HG03521 (cell line): ENCODE data around the gene ZNF618.
"Not testable (repeated sequence)": the region's sequence is repeated elsewhere in the genome, so short reads cannot be mapped to it uniquely, and the experiment has no call there.

Source experiments
- ATAC-seq: cut with Tn5 transposase; IDR thresholded peaks from one replicate; pipeline ENCODE4 v1.9.1; 2021; ENCODE audit warnings: mild to moderate bottlenecking, moderate library complexity; ENCODE audit not compliant: unreplicated experiment

ZNF618 gene

DNA sequence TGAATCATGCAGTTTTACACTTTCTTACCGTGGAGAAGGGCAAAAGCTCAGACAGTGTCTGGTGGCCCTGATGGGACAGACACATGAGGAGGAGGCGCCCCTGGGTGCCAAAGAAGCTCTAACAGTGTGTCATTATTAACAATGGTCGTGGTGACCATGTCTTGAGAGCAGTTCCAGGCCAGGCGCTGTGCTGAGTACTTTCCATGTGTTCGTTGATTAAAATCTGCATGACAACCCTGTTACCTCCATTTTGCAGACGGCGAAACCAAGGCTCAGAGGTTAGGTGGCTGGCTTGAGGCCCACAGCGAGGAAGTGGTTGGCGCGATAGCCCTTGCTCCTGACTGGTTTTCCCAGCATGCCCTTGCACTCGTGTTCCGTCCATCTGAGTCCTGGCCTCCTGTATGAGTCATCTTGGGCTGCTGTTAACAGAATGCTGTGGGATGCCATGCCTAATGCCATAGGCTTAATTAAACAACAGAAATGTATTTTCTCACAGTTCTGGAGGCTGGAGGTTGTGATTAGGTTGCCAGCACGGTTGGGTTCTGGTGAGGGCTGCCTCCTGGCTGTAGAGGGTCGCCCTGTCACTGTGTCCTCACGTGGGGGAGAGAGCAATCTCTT is 110.0 kb downstream of the ZNF618 start:
- ATAC-seq = no peak

DNA sequence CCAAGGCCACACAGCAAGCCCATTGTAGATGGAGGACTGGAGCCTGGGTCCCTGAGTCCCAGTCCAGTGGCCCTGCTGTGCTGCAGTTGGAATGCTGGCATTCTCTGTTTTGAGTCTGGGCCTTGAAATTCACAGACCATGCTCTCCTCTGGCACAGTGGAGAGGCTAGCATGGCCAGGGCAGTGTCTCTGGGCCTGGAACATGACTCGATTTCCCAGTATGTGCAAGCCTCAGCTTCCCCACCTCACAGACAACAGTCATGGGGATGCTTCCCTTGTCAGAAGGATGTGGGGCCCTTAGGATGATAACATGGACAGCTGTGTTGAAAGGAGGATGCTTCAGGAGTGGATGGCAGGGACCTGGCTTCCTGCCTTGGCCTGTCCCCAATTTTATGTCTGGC is 110.8 kb downstream of the ZNF618 start:
- no peak for ATAC-seq

DNA sequence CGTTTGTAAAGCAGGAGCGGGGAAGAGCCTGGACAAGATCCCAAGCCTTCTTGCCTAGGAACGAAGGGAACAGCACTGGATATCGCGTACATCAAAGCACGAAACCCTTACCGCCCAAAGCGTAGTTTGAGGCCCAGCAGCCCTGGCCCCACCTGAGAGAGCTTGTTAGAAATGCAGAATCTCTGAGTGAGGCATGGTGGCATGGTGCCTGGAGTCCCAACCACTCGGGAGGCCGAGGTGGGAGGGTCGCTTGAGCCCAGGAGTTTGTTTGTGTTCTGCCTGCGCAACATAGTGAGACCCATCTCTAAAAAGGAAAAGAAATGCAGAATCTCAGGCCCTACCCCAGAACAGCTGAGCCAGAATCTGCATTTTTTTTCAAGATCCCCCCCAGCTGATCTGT is 111.4 kb downstream of the ZNF618 start:
- no peak for ATAC-seq

- ATAC-seq = no peak
Measured at GRCh38 chr9:113988385-113989016, 112.4 kb downstream of the ZNF618 start.

GRCh38 chr9:113989017-113989713 is 113.1 kb downstream of the ZNF618 start:
- no peak for ATAC-seq

DNA sequence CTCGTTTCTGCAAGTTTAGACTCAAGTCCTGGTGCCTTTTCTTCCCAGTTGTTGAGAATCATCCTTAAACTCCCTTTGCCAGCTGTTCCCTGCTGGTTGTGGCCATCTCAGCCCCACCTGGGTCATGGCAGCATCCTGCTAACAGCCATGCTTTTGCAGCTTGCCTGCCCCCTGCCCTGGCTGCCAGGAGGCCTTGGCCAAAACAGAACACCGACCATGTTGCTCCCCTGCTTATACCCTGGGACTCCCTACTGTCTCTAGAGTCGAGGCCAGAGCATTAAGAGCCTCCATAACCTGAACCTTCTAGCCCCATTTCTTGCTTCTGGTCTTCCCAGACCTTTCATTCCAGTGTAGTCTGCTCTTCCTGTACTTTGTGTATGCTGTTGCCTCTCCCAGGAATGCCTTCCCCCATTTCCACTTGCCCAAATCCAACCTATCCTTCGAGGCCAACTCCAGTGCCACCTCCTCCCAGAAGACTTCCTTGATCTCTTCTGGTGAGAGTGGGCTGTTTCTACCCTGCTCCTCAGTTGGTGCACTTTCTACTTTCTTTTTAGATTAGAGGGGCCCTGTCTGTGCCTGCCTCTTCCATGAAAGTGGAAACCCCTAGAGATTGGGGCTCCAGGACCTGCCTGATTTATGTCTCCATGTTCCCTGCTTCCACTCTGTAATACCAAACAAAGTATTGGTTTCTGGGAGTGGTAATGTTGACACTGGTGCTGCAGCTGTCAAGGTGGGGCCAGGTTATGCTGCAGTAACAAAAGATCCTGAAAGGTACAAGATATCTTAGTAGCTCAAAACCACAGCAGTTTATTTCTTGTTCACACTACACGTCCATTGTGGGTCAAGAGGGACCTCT is 113.8 kb downstream of the ZNF618 start:
- no peak for ATAC-seq

DNA sequence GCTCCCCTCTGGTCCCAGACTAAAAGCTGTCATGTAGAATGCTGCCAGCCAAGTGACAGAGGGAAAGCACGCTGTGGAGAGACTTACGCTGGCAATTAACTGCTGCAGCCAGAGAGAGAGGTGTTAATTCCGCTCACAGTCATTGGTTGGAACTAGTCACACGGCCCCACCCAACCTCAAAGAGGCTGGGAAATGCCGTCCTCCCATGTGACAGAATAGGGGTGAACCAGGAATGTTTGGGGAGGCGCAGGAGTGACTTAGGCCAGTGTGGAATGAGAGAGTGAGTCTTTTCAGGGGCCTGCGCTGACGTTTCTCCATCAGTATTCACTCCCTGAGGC is 114.4 kb downstream of the ZNF618 start:
- no peak for ATAC-seq

DNA sequence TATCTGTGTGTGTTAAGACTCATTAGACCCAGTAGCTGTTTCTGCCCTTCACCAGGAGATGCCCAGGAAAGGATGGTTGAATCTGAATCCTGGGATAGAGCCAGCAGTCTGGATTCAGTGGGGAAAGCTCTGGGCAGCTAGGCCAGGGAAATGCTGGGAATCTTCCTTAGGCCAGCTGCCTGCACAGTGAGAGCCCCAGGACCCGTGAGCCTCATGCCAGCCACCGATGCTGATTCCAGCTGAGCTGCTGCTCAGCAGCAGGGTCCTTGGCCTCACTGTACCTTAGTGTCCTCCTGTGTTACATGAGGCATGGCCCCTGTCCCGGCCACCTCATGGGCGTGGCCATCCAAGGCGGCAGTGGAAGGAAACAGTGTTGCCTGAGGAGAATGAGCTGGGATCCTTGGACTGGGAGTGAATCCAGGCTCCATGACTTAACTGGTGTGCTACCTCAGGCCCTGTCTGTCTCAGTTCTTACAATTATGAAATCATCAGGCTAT is 114.9 kb downstream of the ZNF618 start:
- ATAC-seq = no peak

DNA sequence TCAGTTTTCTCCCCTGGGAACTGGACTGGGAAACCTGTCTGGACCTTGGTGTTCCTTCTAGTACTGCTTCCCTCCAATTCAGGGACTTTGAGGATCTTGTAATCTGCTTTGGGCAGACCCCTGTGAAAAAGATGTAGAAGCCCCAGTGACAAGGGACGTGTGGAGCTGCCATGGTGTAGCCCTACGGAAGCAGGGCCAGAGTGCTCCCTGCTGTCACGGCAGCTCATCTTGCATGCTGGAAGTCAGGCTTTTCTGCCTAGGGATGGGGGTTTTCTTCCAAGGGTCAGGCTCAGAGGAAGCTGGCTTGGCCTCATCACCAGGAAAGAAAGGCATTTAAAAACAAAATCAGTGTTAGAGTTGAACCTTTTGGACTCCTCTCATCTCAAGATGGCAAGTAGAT is 115.6 kb downstream of the ZNF618 start:
- no peak for ATAC-seq

DNA sequence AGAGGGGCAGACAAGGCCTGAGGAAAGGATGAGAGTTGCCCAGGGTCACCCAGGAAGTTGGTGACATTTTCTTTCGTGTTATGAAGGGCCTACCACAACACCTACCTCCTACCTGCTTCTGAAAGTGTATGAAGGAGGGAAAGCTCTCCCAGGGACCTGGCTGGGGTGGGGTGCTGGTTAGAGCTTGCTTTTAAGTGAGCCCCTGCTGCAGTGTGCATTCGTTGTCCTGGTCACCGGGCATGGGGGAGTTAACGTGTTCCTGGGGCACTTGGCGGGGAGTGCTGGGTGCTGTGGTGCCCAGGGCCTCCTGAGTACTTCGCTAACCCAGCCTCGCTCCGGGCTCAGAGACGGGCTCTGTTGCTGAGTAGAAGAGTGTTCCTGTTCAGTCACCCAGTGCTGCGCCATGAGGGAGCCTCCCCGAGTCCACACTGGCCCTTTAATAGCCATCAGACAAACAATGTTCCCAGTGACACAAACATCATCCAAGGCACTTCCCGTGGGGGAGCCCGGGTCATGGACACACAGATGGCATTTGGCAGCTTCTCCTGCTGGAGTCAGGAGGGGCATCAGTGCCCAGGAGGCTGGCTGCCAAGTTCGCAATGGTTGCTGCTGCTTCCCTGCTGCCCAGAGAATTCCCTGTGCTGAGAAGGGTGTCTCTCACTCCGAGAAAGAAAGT is 116.3 kb downstream of the ZNF618 start:
- ATAC-seq = no peak

GRCh38 chr9:113992994-113993393 is 116.9 kb downstream of the ZNF618 start:
- no peak for ATAC-seq

GRCh38 chr9:113993838-113994540 is 117.9 kb downstream of the ZNF618 start:
- no peak for ATAC-seq

- ATAC-seq = no peak
Measured at GRCh38 chr9:113995401-113995800, 119.3 kb downstream of the ZNF618 start.

DNA sequence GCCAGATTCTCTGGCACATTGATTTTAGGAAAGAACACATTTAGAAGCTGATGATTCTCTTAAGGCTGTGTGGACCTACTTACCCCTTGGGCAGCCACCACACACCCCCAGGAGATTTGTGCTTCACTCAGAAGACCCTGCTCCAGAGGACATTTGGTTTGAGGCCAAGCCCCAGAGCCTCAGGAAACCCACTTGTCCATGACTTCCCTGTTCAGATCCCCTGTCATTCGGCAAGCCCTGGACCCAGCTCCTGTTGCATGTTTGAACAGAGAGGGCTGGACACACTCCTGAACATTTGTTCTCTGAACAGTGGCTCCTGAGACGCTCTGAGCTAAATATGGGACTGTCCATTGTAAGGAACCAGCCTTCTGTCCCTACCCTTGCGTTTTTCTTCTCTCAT is 119.9 kb downstream of the ZNF618 start:
- no peak for ATAC-seq

DNA sequence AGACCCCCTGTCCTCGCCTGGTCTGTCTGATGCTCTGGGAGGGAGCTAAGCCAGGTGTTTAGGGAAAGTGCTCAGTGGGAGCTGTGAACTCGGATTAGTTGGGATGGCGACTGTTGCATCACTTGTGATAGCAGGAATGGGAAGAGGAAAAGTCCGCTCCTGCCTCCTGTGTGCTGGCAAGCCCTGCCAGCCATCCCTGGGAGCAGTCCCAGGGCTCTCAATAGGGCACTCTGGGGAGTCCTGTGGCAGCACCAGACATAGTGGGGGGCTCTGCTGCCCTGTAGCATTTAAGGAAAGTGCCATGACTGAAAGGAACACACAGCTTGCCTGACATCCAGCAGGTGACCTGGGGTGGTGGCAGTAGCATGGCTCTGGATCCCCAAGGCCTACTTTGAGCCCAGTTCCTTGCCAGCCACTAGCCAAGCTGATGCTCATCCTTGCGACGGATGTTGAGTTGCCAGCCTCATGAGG is 120.5 kb downstream of the ZNF618 start:
- no peak for ATAC-seq

DNA sequence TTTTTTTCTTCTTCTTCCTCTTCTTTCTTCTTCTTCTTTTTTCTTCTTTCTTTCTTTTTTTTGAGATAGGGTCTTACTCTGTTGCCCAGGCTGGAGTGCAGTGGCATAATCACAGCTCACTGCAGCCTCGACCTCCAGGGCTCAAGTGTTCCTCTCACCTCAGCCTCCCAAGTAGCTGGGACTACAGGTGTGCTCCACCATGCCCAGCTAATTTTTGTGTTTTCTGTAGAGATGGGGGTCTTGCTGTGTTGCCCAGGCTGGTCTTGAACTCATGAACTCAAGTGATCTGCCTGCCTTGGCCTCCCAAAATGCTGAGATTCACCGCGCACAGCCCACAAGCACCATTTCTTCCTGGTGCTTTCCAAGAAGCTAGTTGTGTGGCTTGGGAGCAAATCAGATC is 121.0 kb downstream of the ZNF618 start:
- not testable (repeated sequence) for ATAC-seq

DNA sequence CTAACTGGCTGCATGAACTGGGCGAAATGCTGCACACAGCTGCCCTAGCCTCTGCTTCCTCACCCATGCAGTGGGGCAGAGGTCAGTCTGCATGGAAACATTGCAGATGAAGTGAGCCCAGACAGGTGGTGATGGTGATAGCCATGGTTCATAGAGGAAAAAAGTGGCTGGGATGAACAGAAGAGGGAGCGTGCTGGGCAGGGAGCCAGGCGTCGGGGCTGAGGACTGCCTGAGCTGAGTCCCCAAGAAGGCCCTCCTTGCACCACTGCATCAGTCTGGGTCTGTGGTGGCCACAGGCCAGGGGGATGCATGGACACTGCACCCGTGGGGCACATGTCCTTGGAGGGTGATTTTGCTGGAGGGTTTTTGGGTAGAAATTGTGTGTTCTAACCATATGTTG is 121.5 kb downstream of the ZNF618 start:
- ATAC-seq = no peak

GRCh38 chr9:113998114-113998513 is 122.0 kb downstream of the ZNF618 start:
- no peak for ATAC-seq

GRCh38 chr9:113998525-113999255 is 122.6 kb downstream of the ZNF618 start:
- no peak for ATAC-seq
